Activated CD8-positive, alpha-beta memory T cell treated with anti-CD3 and anti-CD28 coated beads, Interleukin-2, amount 10 ng/mL, durations not matched to agents 7 days and 5 days (primary cell): ENCODE measurements around the gene MAP3K3. TPM values are rescaled to one million over a fixed set of nuclear protein-coding genes. Genes with fewer than 3 reads are reported as not detected.
A peak's percentile ranks its signal among the peaks of the same experiment; 100 is the strongest.

ENCODE experiments used
- ATAC-seq: fragments of 150-1000 bp; cut with Tn5 transposase; one replicate; pipeline ENCODE4 v1.10.0; 2021; ENCODE audit warnings: moderate library complexity
- CTCF ChIA-PET: fragments of 350-600 bp; sonication (Branson Sonifier 250); formaldehyde crosslinking; loops from one replicate; lab custom pipeline; 2021; ENCODE audit warnings: antibody characterized with exemption; lab: Charles Lee
- DNase-seq: peaks from one replicate; pipeline ENCODE4 v3.0.0-alpha.2; 2020
- H3K27ac Mint-ChIP-seq: one replicate; pipeline ENCODE4 v1.8.0; 2021; ENCODE audit warnings: mild to moderate bottlenecking, mixed read lengths
- H3K27me3 Mint-ChIP-seq: one replicate; pipeline ENCODE4 v1.8.0; 2021; ENCODE audit warnings: mixed read lengths
- H3K36me3 Mint-ChIP-seq: one replicate; pipeline ENCODE4 v1.8.0; 2021; ENCODE audit warnings: mild to moderate bottlenecking, mixed read lengths
- H3K4me1 Mint-ChIP-seq: one replicate; pipeline ENCODE4 v1.8.0; 2021; ENCODE audit warnings: mixed read lengths
- H3K4me3 Mint-ChIP-seq: one replicate; pipeline ENCODE4 v1.8.0; 2021; ENCODE audit warnings: mild to moderate bottlenecking, moderate library complexity, mixed read lengths
- H3K9me3 Mint-ChIP-seq: one replicate; pipeline ENCODE4 v1.8.0; 2022; ENCODE audit warnings: low read depth, mixed read lengths
- total RNA-seq, 2 experiments: library from RNA; stranded (reverse); gene quantifications; one replicate each; pipeline ENCODE4 v1.2.3, GENCODE V29; 2021

MAP3K3 gene
- total RNA-seq, 2 experiments from 2014 or later: 29.0 to 36.5 TPM

- no peaks in the 10 kb centered on the region for H3K27me3 Mint-ChIP-seq
- H3K27ac Mint-ChIP-seq: peak within 1 kb of the TSS; percentile 96
- no peaks in the 10 kb centered on the region for H3K9me3 Mint-ChIP-seq
- peaks cover 14% of the 10 kb centered on the region for H3K36me3 Mint-ChIP-seq
- CTCF ChIA-PET: interaction anchor here (0.6 to 7.8 kb wide), 8 partner anchors 11 to 194 kb away, joined by 3 to 56 read pairs (median 4); partner anchors contain the start of gene MAP3K3
- peak; percentile 93 for ATAC-seq
- peak; percentile 85 for DNase-seq
- peaks cover 43% of the 10 kb centered on the region for H3K4me1 Mint-ChIP-seq
- peak within 1 kb of the TSS; percentile 96 for H3K4me3 Mint-ChIP-seq
Measured at GRCh38 chr17:63600569-63601438, 21.4 kb upstream of the MAP3K3 start, which contains the start of gene TACO1. TACO1 (plus strand) TSS chr17:63600895; CDS start chr17:63601084, 189 bp downstream.

DNA sequence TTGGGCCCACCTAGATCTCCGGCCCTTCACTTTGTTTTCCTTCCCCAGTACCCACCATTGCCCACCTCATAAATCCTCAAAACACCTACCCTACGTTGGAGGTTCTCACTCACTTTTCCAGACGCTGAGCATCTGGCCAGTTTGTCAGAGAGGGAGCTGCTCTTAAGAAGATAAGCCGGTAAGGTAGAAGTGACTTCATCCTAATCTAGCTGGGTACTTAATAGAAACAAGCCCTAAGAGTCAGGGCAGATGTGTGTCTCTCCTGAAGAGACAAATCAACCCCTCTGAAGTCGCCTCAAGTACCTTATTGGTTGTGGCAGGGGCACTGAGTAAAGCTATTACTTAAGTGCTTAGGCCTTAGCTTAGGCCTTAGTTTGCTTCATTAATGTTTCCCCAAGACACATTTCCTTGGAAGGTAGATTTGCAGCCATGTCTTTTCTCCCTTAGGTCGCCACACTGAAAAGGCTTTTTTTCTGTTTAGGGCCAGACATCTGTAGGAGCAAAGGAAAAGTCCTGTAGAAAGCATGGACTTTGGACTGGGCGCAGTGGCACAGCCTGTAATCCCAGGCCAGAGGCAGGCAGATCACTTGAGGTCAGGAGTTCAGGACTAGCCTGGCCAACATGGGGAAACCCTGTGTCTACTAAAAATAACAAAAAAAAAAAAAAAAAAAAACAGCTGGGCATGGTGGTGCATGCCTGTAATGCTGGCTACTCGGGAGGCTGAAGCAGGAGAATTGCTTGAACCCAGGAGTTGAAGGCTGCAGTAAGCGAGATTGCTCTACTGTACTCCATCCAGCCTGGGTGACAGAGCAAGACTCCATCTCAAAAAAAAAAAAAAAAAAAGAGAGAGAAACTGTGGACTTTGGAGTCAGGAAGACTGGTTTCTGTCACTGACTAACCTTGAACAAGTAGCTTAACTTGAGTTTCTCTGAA is 20.5 kb upstream of the MAP3K3 start:
- Mint-ChIP-seq H3K9me3 (no peaks in the 10 kb centered on the region), H3K27me3 (no peaks in the 10 kb centered on the region)
- CTCF ChIA-PET: interaction anchor here (0.8 to 7.8 kb wide), 7 partner anchors 10 to 195 kb away, joined by 3 to 56 read pairs (median 4); no protein-coding TSS in a partner anchor

GRCh38 chr17:63609816-63610573 is 12.2 kb upstream of the MAP3K3 start:
- DNase-seq (no peak), ATAC-seq (peak; percentile 29)
- CTCF ChIA-PET: interaction anchor here (0.9 to 18.1 kb wide), 8 partner anchors 9 to 203 kb away, joined by 3 to 249 read pairs (median 16); partner anchors contain the start of genes ACE and TACO1
- Mint-ChIP-seq H3K4me1 (peaks cover 26% of the 10 kb centered on the region), H3K27ac (peak overlapping the region; percentile 91), H3K4me3 (peak overlapping the region; percentile 12), H3K36me3 (peaks cover 18% of the 10 kb centered on the region), H3K9me3 (no peaks in the 10 kb centered on the region), H3K27me3 (no peaks in the 10 kb centered on the region)

More for the DNA sequence above, 20.5 kb upstream of the MAP3K3 start:
- ATAC-seq (no peak), DNase-seq (no peak)
- peaks cover 19% of the 10 kb centered on the region for H3K36me3 Mint-ChIP-seq
- H3K4me1 Mint-ChIP-seq: peaks cover 42% of the 10 kb centered on the region
- peak overlapping the region; percentile 96 for H3K27ac Mint-ChIP-seq
- peak overlapping the region; percentile 96 for H3K4me3 Mint-ChIP-seq

DNA sequence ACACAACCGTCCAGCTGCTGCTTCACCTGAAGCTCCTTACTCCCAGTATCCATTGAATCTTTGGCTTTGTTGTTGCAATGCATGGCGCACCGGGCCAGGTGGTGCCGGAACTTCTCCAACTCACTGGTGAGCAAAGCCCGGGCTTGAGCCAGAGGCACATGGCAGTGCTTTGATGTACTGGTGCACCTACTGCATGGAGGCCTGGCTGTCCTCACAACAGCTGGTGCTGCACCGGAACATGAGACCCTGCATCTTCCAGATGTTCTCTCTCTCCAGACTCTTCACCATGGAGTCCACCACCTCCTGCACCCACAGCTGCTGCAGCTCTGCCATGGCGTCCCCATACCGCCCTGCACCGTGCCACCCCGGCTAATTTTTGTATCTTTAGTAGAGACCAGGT is 11.4 kb upstream of the MAP3K3 start:
- CTCF ChIA-PET: interaction anchor here (0.9 to 18.1 kb wide), 14 partner anchors 8 to 204 kb away, joined by 3 to 249 read pairs (median 10); partner anchors contain the start of genes ACE and TACO1
- ATAC-seq (no peak), DNase-seq (no peak)
- Mint-ChIP-seq H3K27me3 (no peaks in the 10 kb centered on the region), H3K4me3 (peak overlapping the region; percentile 8), H3K4me1 (peaks cover 26% of the 10 kb centered on the region), H3K36me3 (peaks cover 17% of the 10 kb centered on the region), H3K27ac (peak overlapping the region; percentile 91), H3K9me3 (no peaks in the 10 kb centered on the region)

DNA sequence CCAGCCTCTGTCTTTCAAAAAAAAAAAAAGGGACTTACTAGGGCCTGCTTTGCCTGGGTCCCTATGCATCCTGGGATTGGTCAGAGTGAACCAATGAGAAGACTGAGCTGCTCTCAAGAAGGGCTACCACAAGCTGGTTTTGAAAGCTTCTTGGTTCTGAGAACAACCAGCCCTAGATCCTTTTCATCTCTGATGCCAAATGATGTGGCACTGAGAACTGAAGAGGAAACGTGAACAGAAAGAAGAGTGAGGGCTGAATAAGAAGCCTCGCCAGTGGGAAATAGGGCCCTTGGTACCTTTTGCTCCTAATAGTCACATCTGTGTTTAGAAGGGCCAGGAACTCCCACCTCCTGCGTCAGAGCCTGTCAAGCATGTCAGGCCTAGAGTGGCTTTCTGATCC is 10.9 kb upstream of the MAP3K3 start:
- H3K27ac Mint-ChIP-seq: peak overlapping the region; percentile 91
- H3K9me3 Mint-ChIP-seq: no peaks in the 10 kb centered on the region
- H3K4me1 Mint-ChIP-seq: peaks cover 26% of the 10 kb centered on the region
- H3K36me3 Mint-ChIP-seq: peaks cover 12% of the 10 kb centered on the region
- CTCF ChIA-PET: interaction anchor here (0.6 to 18.1 kb wide), 29 partner anchors 8 to 943 kb away, joined by 3 to 249 read pairs (median 5); partner anchors contain the start of genes ACE, CYB561, MAP3K3 and TACO1
- peak; percentile 50 for DNase-seq
- H3K27me3 Mint-ChIP-seq: no peaks in the 10 kb centered on the region
- peak; percentile 56 for ATAC-seq
- peak overlapping the region; percentile 8 for H3K4me3 Mint-ChIP-seq

DNA sequence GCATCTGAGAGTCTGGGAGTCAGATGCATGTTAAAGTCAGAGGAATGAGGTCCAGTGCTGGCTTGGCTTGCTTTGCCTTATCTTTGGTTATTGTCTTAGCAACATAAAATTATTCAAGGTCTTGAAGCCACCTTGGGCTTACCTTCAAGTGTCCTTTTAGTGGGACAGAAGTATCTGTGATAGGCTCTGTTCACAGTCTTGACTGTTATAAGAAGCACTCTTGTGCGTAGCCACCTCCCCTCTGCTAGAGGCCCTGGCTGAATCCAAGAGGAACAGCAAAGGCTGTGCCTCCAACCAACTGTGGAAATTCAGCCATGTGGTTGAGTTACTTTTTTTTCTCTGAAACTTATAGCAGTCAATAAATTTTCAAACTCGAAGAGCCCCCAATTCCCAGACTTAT is 8.6 kb upstream of the MAP3K3 start:
- Mint-ChIP-seq H3K27ac (no peak overlapping the region), H3K9me3 (no peaks in the 10 kb centered on the region), H3K36me3 (peaks cover 6% of the 10 kb centered on the region), H3K27me3 (peaks cover 3% of the 10 kb centered on the region), H3K4me1 (peaks cover 26% of the 10 kb centered on the region), H3K4me3 (no peak overlapping the region)
- DNase-seq: no peak
- no peak for ATAC-seq
- CTCF ChIA-PET: interaction anchor here (2.2 to 18.1 kb wide), 5 partner anchors 13 to 186 kb away, joined by 24 to 249 read pairs (median 29); partner anchors contain the start of genes CYB561 and TACO1

DNA sequence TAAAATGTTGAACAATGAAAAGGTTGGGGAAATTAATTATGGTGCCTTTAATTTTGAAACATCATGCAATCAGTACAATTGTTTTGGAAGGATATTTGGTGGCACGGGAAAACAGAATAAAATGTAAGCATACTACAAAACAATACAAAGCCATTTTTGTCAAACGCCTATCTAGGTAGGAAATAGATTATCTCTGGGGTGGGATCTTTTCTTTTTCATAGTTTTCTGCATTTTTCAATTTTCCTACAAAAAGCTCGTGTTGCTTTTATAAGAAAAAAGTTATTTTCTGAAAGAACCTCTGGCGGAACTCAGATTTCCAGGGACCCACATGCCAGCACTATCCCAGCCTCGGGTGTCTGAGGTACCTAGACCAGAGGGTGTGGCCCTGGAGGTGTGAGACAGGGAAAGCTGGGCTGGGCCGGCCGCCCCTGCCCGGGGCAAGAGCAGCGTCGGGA is 961 bp upstream of the MAP3K3 start:
- Mint-ChIP-seq H3K9me3 (no peaks in the 10 kb centered on the region), H3K4me1 (peaks cover 29% of the 10 kb centered on the region), H3K27me3 (peaks cover 3% of the 10 kb centered on the region), H3K36me3 (no peaks in the 10 kb centered on the region), H3K27ac (no peak overlapping the region), H3K4me3 (peak overlapping the region; percentile 79)
- DNase-seq: no peak
- no peak for ATAC-seq
- CTCF ChIA-PET: interaction anchor here (0.6 to 18.1 kb wide), 12 partner anchors 9 to 655 kb away, joined by 3 to 249 read pairs (median 4); partner anchors contain the start of genes CYB561, DCAF7, TACO1 and TANC2

GRCh38 chr17:63622574-63623390 is 565 bp downstream of the MAP3K3 start:
- H3K4me1 Mint-ChIP-seq: peaks cover 29% of the 10 kb centered on the region
- no peaks in the 10 kb centered on the region for H3K9me3 Mint-ChIP-seq
- peak overlapping the region; percentile 86 for H3K27ac Mint-ChIP-seq
- peak; percentile 73 for DNase-seq
- H3K4me3 Mint-ChIP-seq: peak overlapping the region; percentile 97
- peak; percentile 31 for ATAC-seq
- CTCF ChIA-PET: interaction anchor here (0.6 to 18.1 kb wide), 18 partner anchors 11 to 226 kb away, joined by 3 to 249 read pairs (median 4); partner anchors contain the start of genes DCAF7 and TACO1
- no peaks in the 10 kb centered on the region for H3K36me3 Mint-ChIP-seq
- H3K27me3 Mint-ChIP-seq: peaks cover 1% of the 10 kb centered on the region

DNA sequence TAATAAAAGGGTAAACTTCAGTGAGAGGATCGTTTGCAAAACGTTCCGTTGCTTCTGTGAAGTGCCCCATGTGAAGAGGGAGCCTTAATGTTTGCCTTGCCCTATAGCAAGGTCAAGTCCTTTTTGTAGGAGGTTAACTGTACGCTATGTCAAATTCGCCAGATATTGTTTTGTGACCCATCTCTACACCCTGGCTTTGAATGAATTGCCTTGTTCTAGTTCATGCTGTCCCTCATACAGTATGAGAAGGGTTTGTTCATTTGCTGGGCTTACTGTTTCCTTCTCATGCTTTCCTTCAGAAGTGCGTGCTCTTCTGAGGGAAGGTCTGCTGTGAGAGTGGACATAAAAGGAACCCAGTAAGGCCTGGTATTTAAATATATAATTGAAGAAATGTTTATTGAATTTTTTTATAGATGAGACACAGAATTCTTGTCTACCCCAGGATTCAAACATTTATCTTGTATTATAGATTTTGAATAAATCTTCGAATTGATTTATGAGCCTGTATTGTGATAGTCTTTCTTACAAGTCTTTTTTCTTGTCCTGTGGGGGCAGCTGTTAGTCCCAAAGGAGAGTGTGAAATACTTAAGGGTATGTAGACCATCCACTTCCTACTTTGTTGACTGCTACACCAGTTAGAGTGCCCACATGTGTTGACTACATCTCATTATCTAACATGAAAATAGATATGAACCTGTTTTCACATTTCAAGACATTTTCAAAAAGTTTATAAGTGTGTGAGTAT is 1.7 kb downstream of the MAP3K3 start:
- H3K9me3 Mint-ChIP-seq: no peaks in the 10 kb centered on the region
- H3K4me3 Mint-ChIP-seq: peak overlapping the region; percentile 97
- no peaks in the 10 kb centered on the region for H3K36me3 Mint-ChIP-seq
- ATAC-seq: no peak
- no peak overlapping the region for H3K27ac Mint-ChIP-seq
- CTCF ChIA-PET: interaction anchor here (0.6 to 2.5 kb wide), 5 partner anchors 38 to 225 kb away, joined by 4 to 14 read pairs (median 5); no protein-coding TSS in a partner anchor
- no peak for DNase-seq
- H3K27me3 Mint-ChIP-seq: no peaks in the 10 kb centered on the region
- peaks cover 29% of the 10 kb centered on the region for H3K4me1 Mint-ChIP-seq

- no peak for DNase-seq
- H3K27me3 Mint-ChIP-seq: no peaks in the 10 kb centered on the region
- no peak overlapping the region for H3K4me3 Mint-ChIP-seq
- no peak overlapping the region for H3K27ac Mint-ChIP-seq
- no peaks in the 10 kb centered on the region for H3K9me3 Mint-ChIP-seq
- CTCF ChIA-PET: interaction anchor here (1.4 to 1.7 kb wide), 4 partner anchors 12 to 199 kb away, joined by 4 to 9 read pairs (median 6); no protein-coding TSS in a partner anchor
- H3K4me1 Mint-ChIP-seq: peaks cover 29% of the 10 kb centered on the region
- no peaks in the 10 kb centered on the region for H3K36me3 Mint-ChIP-seq
- no peak for ATAC-seq
Measured at GRCh38 chr17:63624531-63624880, 2.3 kb downstream of the MAP3K3 start.
